GM12878 (cell line): ENCODE results near the gene IL1R2. TPM values are rescaled to one million over a fixed set of nuclear protein-coding genes. Genes with fewer than 3 reads are reported as not detected.

ENCODE experiments used
- ATAC-seq: fragments of 200-7000 bp; cut with Tn5 transposase; 3 replicates; pipeline ENCODE4 v1.9.1; 2020; ENCODE audit warnings: mild to moderate bottlenecking, moderate library complexity
- BruUV-seq: library from RNA; stranded (reverse); fragments of 400-500 nt; replicated peaks from 2 replicates; lab custom pipeline; 2021; lab: Mats Ljungman, UMichigan
- CTCF ChIA-PET: fragments of 300-600 bp; sonication (Branson Sonifier 250); formaldehyde crosslinking; extraction: SDS; loops from one replicate; lab custom pipeline; 2021; ENCODE audit warnings: inconsistent platforms; lab: Yijun Ruan, JAX
- POLR2A ChIA-PET: fragments of 350-600 bp; formaldehyde crosslinking; extraction: SDS; loops from one replicate; lab custom pipeline; 2021; ENCODE audit warnings: inconsistent platforms; lab: Charles Lee
- RAD21 ChIA-PET: fragments of 300-600 bp; sonication (Branson Sonifier 250); formaldehyde crosslinking; loops from one replicate; lab custom pipeline; 2023; ENCODE audit warnings: antibody characterized with exemption; ENCODE audit not compliant: unreplicated experiment; lab: Charles Lee
- SMC1A ChIA-PET: fragments of 300-600 bp; sonication (Branson Sonifier 250); formaldehyde crosslinking; loops from one replicate; lab custom pipeline; 2023; ENCODE audit not compliant: unreplicated experiment, uncharacterized antibody; lab: Charles Lee
- DNase-seq: peaks from one replicate; pipeline ENCODE4 v3.0.0-alpha.2; 2011; ENCODE audit warnings: low read depth, low spot score
- FAIRE-seq: peaks from 3 replicates; lab custom pipeline; 2011; peaks lifted over from hg19 to GRCh38; lab: Jason Lieb, UNC
- H2AFZ ChIP-seq: 2 replicates; pipeline ENCODE4 v1.6.0; 2011; ENCODE audit warnings: low read depth, low read length, control low read depth; ENCODE audit not compliant: control insufficient read depth
- H3K27ac ChIP-seq: 2 replicates; pipeline ENCODE4 v1.5.1; 2011; ENCODE audit warnings: control low read depth; ENCODE audit not compliant: control insufficient read depth, insufficient read depth
- H3K27me3 ChIP-seq, 2 experiments: replicated peaks in 1 of 2; 2 replicates each; pipeline versions ENCODE4 v1.6.0 to v1.6.1; 2011; ENCODE audit warnings: low read length in 1 of 2; ENCODE audit not compliant: control insufficient read depth in 2 of 2, insufficient read depth in 2 of 2
- H3K36me3 ChIP-seq, 2 experiments: 2 replicates each; pipeline ENCODE4 v1.5.1; 2011; ENCODE audit warnings: low read length in 1 of 2; ENCODE audit not compliant: control insufficient read depth in 2 of 2, insufficient read depth in 2 of 2
- H3K4me1 ChIP-seq: 2 replicates; pipeline ENCODE4 v1.6.1; 2011; ENCODE audit warnings: mild to moderate bottlenecking, low read length, moderate library complexity, mixed read lengths; ENCODE audit not compliant: control insufficient read depth, insufficient read depth
- H3K4me2 ChIP-seq: 2 replicates; pipeline ENCODE4 v1.6.0; 2011; ENCODE audit warnings: control low read depth; ENCODE audit not compliant: control insufficient read depth, insufficient read depth
- H3K4me3 ChIP-seq: fragments of 200-600 bp; sonication (generic); 2 replicates; pipeline ENCODE4 v1.5.1; 2016
- H3K79me2 ChIP-seq: 2 replicates; pipeline ENCODE4 v1.6.0; 2011; ENCODE audit warnings: low read length; ENCODE audit not compliant: control insufficient read depth, insufficient read depth
- H3K9ac ChIP-seq: 2 replicates; pipeline ENCODE4 v1.8.0; 2011; ENCODE audit warnings: low read length, control low read depth, mixed read lengths; ENCODE audit not compliant: control insufficient read depth, insufficient read depth
- H3K9me3 ChIP-seq: replicated peaks from 3 replicates; pipeline ENCODE4 v1.5.1; 2011; ENCODE audit warnings: mild to moderate bottlenecking, low read length; ENCODE audit not compliant: control insufficient read depth, insufficient read depth
- H4K20me1 ChIP-seq: 2 replicates; pipeline ENCODE4 v1.6.0; 2011; ENCODE audit not compliant: control insufficient read depth, insufficient read depth
- BRCA1 ChIP-seq: IDR thresholded peaks from 2 replicates; pipeline ENCODE4 v1.6.1; 2011; ENCODE audit warnings: low read depth, low read length, improper control_type of control experiment
- CEBPB ChIP-seq, 2 experiments: fragments of 150-350 bp in 1 of 2; IDR thresholded peaks; 2 replicates each; pipeline ENCODE4 v1.6.1; 2012 to 2014; ENCODE audit warnings: low read depth in 2 of 2, low read length in 2 of 2, borderline replicate concordance in 1 of 2, inconsistent platforms in 1 of 2
- FOXK2 ChIP-seq: fragments of 450-650 bp; IDR thresholded peaks from 2 replicates; pipeline ENCODE4 v1.6.1; 2017; ENCODE audit warnings: mild to moderate bottlenecking, moderate library complexity
- HCFC1 ChIP-seq: fragments of 150-350 bp; IDR thresholded peaks from 2 replicates; pipeline ENCODE4 v1.6.1; 2014; ENCODE audit warnings: low read length
- JUNB ChIP-seq: IDR thresholded peaks from 2 replicates; pipeline ENCODE4 v1.6.1; 2016; ENCODE audit warnings: antibody characterized with exemption, mild to moderate bottlenecking
- JUND ChIP-seq: IDR thresholded peaks from 2 replicates; pipeline ENCODE4 v1.6.1; 2012; ENCODE audit warnings: low read depth, mild to moderate bottlenecking, low read length, improper control_type of control experiment, moderate library complexity
- KLF5 ChIP-seq: fragments of 450-650 bp; IDR thresholded peaks from 2 replicates; pipeline ENCODE4 v1.6.1; 2014; ENCODE audit warnings: mild to moderate bottlenecking; ENCODE audit not compliant: partially characterized antibody
- MXI1 ChIP-seq: fragments of 150-350 bp; IDR thresholded peaks from 2 replicates; pipeline ENCODE4 v1.6.1; 2011; ENCODE audit warnings: low read depth, mild to moderate bottlenecking, inconsistent platforms, low read length, improper control_type of control experiment
- NRF1 ChIP-seq: conservative IDR thresholded peaks from 2 replicates; pipeline ENCODE4 v1.6.1; 2011; ENCODE audit warnings: mild to moderate bottlenecking, low read depth, low read length, improper control_type of control experiment
- RFX5 ChIP-seq: IDR thresholded peaks from 2 replicates; pipeline ENCODE4 v1.6.1; 2011; ENCODE audit warnings: low read depth, low read length, improper control_type of control experiment
- STAT3 ChIP-seq: IDR thresholded peaks from 2 replicates; pipeline ENCODE4 v1.6.1; 2011; ENCODE audit warnings: low read depth, low read length, improper control_type of control experiment
- WGBS: methylation state at CpG from one replicate; pipeline ENCODE4 v1.1.6; 2016; ENCODE audit warnings: low lambda C conversion rate; ENCODE audit not compliant: insufficient replicate concordance, insufficient coverage; ENCODE audit errors: missing lambda C conversion rate; 5-methylcytosine and 5-hydroxymethylcytosine counted together
- in situ Hi-C: fragments of 300-500 bp; cut with MboI; formaldehyde crosslinking; loops from 9 replicates; pipeline ENCODE4 v1.14.3; 2018; ENCODE audit warnings: mixed read lengths
- intact Hi-C: fragments of 100-400 bp; cut with micrococcal nuclease; formaldehyde crosslinking; loops from one replicate; pipeline ENCODE4 v1.14.2; 2022; ENCODE audit not compliant: unreplicated experiment
- polyA plus RNA-seq, 11 experiments: library from polyadenylated mRNA; depleted of rRNA in 4 of 11; unstranded in 6 of 11; stranded (reverse) in 5 of 11; fragments of >200 nt; fragmentation: Nextera tagmentation in 4 of 11; fragmentation: Illumina TruSeq in 1 of 11; extraction: Ambion mirVana in 4 of 11; extraction: Trizol in 1 of 11; gene quantifications; 1 replicate in 1 of 11; 2 replicates in 10 of 11; pipeline versions ENCODE4 v1.2.1 to v1.2.3, GENCODE V29; 2011 to 2016; ENCODE audit warnings: inconsistent platforms in 2 of 11, missing spikeins in 2 of 11, low read depth in 1 of 11
- total RNA-seq, 4 experiments: library from RNA; depleted of rRNA in 3 of 4; stranded (reverse); fragments of >200 nt in 3 of 4; fragmentation: Illumina TruSeq in 1 of 4; extraction: Trizol in 1 of 4; gene quantifications; 2 replicates each; pipeline versions ENCODE4 v1.2.1 to v1.2.3, GENCODE V29; 2013 to 2021

The IL1R2 gene
- total and polyA plus RNA-seq, 10 of the 15 experiments (the other 5 are each of a cell fraction or from before 2014, with no cell fraction given): 0.44 to 6.4 (median 0.62) TPM

DNA sequence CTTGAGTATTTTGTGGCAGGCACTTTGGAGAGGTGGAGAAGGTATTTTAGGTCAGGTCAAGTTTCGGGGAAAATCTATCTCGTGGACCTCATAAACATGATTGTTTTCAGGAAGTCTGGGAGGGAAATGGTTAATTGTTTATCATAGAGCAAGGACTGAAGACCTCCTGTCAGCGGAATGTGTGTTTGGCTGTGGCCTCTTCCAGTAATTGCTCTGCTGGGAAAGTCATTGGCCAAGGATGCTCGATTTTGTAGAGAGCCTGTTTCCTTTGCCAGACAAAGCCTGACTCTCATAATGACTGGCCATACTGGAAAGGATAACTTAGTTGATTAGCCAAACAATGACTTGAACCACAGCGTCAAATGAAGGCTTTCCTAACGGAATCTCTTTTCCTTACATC is 30.0 kb downstream of the IL1R2 start:
- no peaks in the 10 kb centered on the region; the same call in 2 of the 3 replicates for H3K9me3 ChIP-seq
- TF ChIP-seq JUND (no peak), BRCA1 (no peak), JUNB (no peak), STAT3 (no peak), HCFC1 (no peak), MXI1 (no peak), RFX5 (no peak), NRF1 (no peak), KLF5 (no peak), CEBPB (IDR thresholded peaks at IDR 0.05; ENCODE audit: borderline replicate concordance in 1 of 2, low read depth in 2 of 2, low read length in 2 of 2) (no peak), FOXK2 (no peak)
- H3K9ac ChIP-seq: no peak overlapping the region
- H3K4me1 ChIP-seq: peaks cover 7% of the 10 kb centered on the region
- ChIA-PET SMC1A (interaction anchor here (1.0 to 3.0 kb wide), 6 partner anchors 12 to 422 kb away, joined by 3 to 153 read pairs (median 10); no protein-coding TSS in a partner anchor), RAD21 (interaction anchor here (1.5 to 2.6 kb wide), 3 partner anchors 93 to 219 kb away, joined by 7 to 31 read pairs (median 11); no protein-coding TSS in a partner anchor), CTCF (interaction anchor here (0.6 to 15.7 kb wide), 10 partner anchors 10 to 401 kb away, joined by 3 to 370 read pairs (median 10); partner anchors contain the start of gene IL18RAP), POLR2A (no interaction called here)
- no peak overlapping the region for H3K27ac ChIP-seq
- in situ Hi-C loops: loop anchor here (5.0 kb wide), 3 partner anchors 216 to 426 kb away; no protein-coding TSS in a partner anchor
- WGBS: 37% methylated on average over 6 of the region's 6 CpGs
- no peak overlapping the region for H2AFZ ChIP-seq
- no peak overlapping the region for H3K4me2 ChIP-seq
- intact Hi-C loops: loop anchor here (2.0 to 5.0 kb wide), 2 partner anchors 146 to 427 kb away; no protein-coding TSS in a partner anchor
- no peaks in the 10 kb centered on the region for H3K36me3 ChIP-seq
- no peak overlapping the region for H3K4me3 ChIP-seq
- H3K27me3 ChIP-seq: no peaks in the 10 kb centered on the region
- ATAC-seq: no peak
- DNase-seq: no peak
- no peak for FAIRE-seq
- no TSS peak for BruUV-seq
- H4K20me1 ChIP-seq: no peaks in the 10 kb centered on the region
- H3K79me2 ChIP-seq: no peaks in the 10 kb centered on the region
